Neural cell (in vitro differentiated cells): ENCODE measurements around the gene CPT2. TPM values are rescaled to one million over a fixed set of nuclear protein-coding genes. Genes with fewer than 3 reads are reported as not detected.

Experiments
- H2AFZ ChIP-seq: fragments of 200-600, 300-800 bp; sonication (generic), shearing (Covaris generic); 2 replicates; pipeline ENCODE4 v1.6.0; 2014; ENCODE audit warnings: low read depth, mild to moderate bottlenecking, antibody characterized with exemption, low read length, moderate library complexity
- H3F3A ChIP-seq: fragments of 200-600 bp; shearing (Covaris generic); 2 replicates; pipeline ENCODE4 v1.6.1; 2016; ENCODE audit warnings: mild to moderate bottlenecking, moderate library complexity, mixed read lengths, antibody characterized with exemption, low read length; ENCODE audit not compliant: insufficient read depth, poor library complexity, severe bottlenecking
- H3K27ac ChIP-seq: fragments of 200-600, 300-800 bp; sonication (generic), shearing (Covaris generic); 2 replicates; pipeline ENCODE4 v1.5.1; 2014; ENCODE audit warnings: mild to moderate bottlenecking, low read length, moderate library complexity
- H3K27me3 ChIP-seq: fragments of 300-800, 200-600 bp; sonication (generic), shearing (Covaris generic); 2 replicates; pipeline ENCODE4 v1.6.0; 2014; ENCODE audit warnings: mild to moderate bottlenecking, low read depth, low read length, moderate library complexity; ENCODE audit not compliant: insufficient read depth
- H3K36me3 ChIP-seq: fragments of 300-800, 200-600 bp; sonication (generic), shearing (Covaris generic); 2 replicates; pipeline ENCODE4 v1.5.1; 2014; ENCODE audit warnings: mild to moderate bottlenecking, antibody characterized with exemption, low read length, moderate library complexity; ENCODE audit not compliant: insufficient read depth
- H3K4me2 ChIP-seq: fragments of 300-800, 200-600 bp; sonication (generic), shearing (Covaris generic); 2 replicates; pipeline ENCODE4 v1.6.0; 2014; ENCODE audit warnings: mild to moderate bottlenecking, low read length
- H3K4me3 ChIP-seq: fragments of 300-800, 200-600 bp; sonication (generic), shearing (Covaris generic); 2 replicates; pipeline ENCODE4 v1.5.1; 2014; ENCODE audit warnings: mild to moderate bottlenecking, low read length, moderate library complexity
- H3K79me2 ChIP-seq: fragments of 200-600 bp; shearing (Covaris generic); replicated peaks from 2 replicates; pipeline ENCODE4 v1.6.0; 2014; ENCODE audit warnings: mild to moderate bottlenecking, low read length, moderate library complexity; ENCODE audit not compliant: insufficient read depth
- H3K9ac ChIP-seq: fragments of 300-800, 200-600 bp; sonication (generic), shearing (Covaris generic); 2 replicates; pipeline ENCODE4 v1.6.1; 2016; ENCODE audit warnings: mild to moderate bottlenecking, low read length, mixed read lengths
- H3K9me2 ChIP-seq: fragments of 200-600 bp; shearing (Covaris generic); 2 replicates; pipeline ENCODE4 v1.6.1; 2016; ENCODE audit warnings: mild to moderate bottlenecking, low read length, mixed read lengths; ENCODE audit not compliant: insufficient read depth
- H3K9me3 ChIP-seq: fragments of 200-600, 300-800 bp; sonication (generic), shearing (Covaris generic); 2 replicates; pipeline ENCODE4 v1.6.1; 2016; ENCODE audit warnings: mild to moderate bottlenecking, mixed run types, low read length, moderate library complexity, mixed read lengths
- H4K20me1 ChIP-seq: fragments of 200-600 bp; shearing (Covaris generic); 2 replicates; pipeline ENCODE4 v1.6.1; 2016; ENCODE audit warnings: mild to moderate bottlenecking, mixed run types; ENCODE audit not compliant: insufficient read depth
- EP300 ChIP-seq: fragments of 450-650 bp; conservative IDR thresholded peaks from 2 replicates; pipeline ENCODE4 v1.6.1; 2014; ENCODE audit warnings: antibody characterized with exemption, mild to moderate bottlenecking, moderate library complexity; ENCODE audit not compliant: poor library complexity, severe bottlenecking
- EZH2 ChIP-seq: fragments of 200-600, 300-800 bp; shearing (Covaris generic), sonication (generic); IDR thresholded peaks from 2 replicates; pipeline ENCODE4 v1.6.1; 2014; ENCODE audit warnings: antibody characterized with exemption, low read length, borderline replicate concordance, mild to moderate bottlenecking; ENCODE audit not compliant: insufficient read depth, poor library complexity, severe bottlenecking
- MXI1 ChIP-seq: fragments of 450-650 bp; conservative IDR thresholded peaks from 2 replicates; pipeline ENCODE4 v1.6.1; 2014; ENCODE audit warnings: antibody characterized with exemption, mild to moderate bottlenecking; ENCODE audit not compliant: poor library complexity, severe bottlenecking
- POLR2AphosphoS5 ChIP-seq: IDR thresholded peaks from 2 replicates; pipeline ENCODE4 v1.6.1; 2012
- RAD21 ChIP-seq: fragments of 450-650 bp; conservative IDR thresholded peaks from 2 replicates; pipeline ENCODE4 v1.6.1; 2014; ENCODE audit warnings: antibody characterized with exemption, mild to moderate bottlenecking, moderate library complexity
- SMC3 ChIP-seq: fragments of 450-650 bp; conservative IDR thresholded peaks from 2 replicates; pipeline ENCODE4 v1.6.1; 2014; ENCODE audit warnings: antibody characterized with exemption, mild to moderate bottlenecking, moderate library complexity; ENCODE audit not compliant: poor library complexity
- TAF1 ChIP-seq: IDR thresholded peaks from 2 replicates; pipeline ENCODE4 v1.6.1; 2012; ENCODE audit warnings: low read depth
- polyA plus RNA-seq: library from polyadenylated mRNA; depleted of rRNA; stranded (reverse); fragments of >200 nt; gene quantifications from 2 replicates; pipeline ENCODE4 v1.2.3, GENCODE V29; 2014
- TF ChIP-seq, protein P1 (sequence below): IDR thresholded peaks from 2 replicates; pipeline ENCODE4 v1.6.1; 2012; ENCODE audit warnings: borderline replicate concordance
- TF ChIP-seq, protein P2 (sequence below): fragments of 450-650 bp; IDR thresholded peaks from 2 replicates; pipeline ENCODE4 v1.5.1; 2014; ENCODE audit warnings: antibody characterized with exemption, mild to moderate bottlenecking, moderate library complexity; ENCODE audit not compliant: poor library complexity, severe bottlenecking

The CPT2 gene
- polyA plus RNA-seq, 1 donor from 2014 or later, result 5.3 TPM

DNA sequence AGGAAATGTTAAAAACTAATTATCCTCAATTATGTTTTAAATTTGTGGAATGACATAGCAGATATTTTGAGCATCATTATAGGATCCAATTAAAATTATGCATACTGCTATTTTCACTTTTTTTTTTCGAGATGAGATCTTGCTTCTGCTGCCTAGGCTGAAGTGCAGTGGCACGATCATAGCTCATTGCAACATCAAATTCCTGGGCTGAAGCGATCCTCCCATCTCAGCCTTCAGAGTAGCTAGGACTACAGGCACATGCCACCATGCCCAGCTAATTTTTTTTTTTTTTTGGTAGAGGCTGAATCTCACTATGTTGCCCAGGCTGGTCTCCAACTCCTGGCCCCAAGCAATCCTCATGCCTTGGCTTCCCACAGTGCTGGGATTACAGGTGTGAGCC is 42.9 kb upstream of the CPT2 start:
- Histone ChIP-seq H3K79me2 (no peaks in the 10 kb centered on the region), H2AFZ (no peak overlapping the region), H3F3A (no peaks in the 10 kb centered on the region), H3K27me3 (no peaks in the 10 kb centered on the region), H3K27ac (no peak overlapping the region), H3K36me3 (no peaks in the 10 kb centered on the region), H3K9me2 (no peaks in the 10 kb centered on the region), H3K4me3 (no peak overlapping the region), H3K4me2 (no peak overlapping the region), H3K9ac (no peak overlapping the region), H4K20me1 (no peaks in the 10 kb centered on the region), H3K9me3 (no peaks in the 10 kb centered on the region)
- no peak for TF ChIP-seq MXI1
- TF ChIP-seq POLR2AphosphoS5, result no peak
- no peak for TF ChIP-seq EP300
- TF ChIP-seq, protein P1, sequence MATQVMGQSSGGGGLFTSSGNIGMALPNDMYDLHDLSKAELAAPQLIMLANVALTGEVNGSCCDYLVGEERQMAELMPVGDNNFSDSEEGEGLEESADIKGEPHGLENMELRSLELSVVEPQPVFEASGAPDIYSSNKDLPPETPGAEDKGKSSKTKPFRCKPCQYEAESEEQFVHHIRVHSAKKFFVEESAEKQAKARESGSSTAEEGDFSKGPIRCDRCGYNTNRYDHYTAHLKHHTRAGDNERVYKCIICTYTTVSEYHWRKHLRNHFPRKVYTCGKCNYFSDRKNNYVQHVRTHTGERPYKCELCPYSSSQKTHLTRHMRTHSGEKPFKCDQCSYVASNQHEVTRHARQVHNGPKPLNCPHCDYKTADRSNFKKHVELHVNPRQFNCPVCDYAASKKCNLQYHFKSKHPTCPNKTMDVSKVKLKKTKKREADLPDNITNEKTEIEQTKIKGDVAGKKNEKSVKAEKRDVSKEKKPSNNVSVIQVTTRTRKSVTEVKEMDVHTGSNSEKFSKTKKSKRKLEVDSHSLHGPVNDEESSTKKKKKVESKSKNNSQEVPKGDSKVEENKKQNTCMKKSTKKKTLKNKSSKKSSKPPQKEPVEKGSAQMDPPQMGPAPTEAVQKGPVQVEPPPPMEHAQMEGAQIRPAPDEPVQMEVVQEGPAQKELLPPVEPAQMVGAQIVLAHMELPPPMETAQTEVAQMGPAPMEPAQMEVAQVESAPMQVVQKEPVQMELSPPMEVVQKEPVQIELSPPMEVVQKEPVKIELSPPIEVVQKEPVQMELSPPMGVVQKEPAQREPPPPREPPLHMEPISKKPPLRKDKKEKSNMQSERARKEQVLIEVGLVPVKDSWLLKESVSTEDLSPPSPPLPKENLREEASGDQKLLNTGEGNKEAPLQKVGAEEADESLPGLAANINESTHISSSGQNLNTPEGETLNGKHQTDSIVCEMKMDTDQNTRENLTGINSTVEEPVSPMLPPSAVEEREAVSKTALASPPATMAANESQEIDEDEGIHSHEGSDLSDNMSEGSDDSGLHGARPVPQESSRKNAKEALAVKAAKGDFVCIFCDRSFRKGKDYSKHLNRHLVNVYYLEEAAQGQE, result no peak
- TF ChIP-seq, protein P2, sequence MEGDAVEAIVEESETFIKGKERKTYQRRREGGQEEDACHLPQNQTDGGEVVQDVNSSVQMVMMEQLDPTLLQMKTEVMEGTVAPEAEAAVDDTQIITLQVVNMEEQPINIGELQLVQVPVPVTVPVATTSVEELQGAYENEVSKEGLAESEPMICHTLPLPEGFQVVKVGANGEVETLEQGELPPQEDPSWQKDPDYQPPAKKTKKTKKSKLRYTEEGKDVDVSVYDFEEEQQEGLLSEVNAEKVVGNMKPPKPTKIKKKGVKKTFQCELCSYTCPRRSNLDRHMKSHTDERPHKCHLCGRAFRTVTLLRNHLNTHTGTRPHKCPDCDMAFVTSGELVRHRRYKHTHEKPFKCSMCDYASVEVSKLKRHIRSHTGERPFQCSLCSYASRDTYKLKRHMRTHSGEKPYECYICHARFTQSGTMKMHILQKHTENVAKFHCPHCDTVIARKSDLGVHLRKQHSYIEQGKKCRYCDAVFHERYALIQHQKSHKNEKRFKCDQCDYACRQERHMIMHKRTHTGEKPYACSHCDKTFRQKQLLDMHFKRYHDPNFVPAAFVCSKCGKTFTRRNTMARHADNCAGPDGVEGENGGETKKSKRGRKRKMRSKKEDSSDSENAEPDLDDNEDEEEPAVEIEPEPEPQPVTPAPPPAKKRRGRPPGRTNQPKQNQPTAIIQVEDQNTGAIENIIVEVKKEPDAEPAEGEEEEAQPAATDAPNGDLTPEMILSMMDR, result no peak
- no peak for TF ChIP-seq SMC3
- TF ChIP-seq EZH2, result no peak
- no peak for TF ChIP-seq RAD21
- TF ChIP-seq TAF1, result no peak

DNA sequence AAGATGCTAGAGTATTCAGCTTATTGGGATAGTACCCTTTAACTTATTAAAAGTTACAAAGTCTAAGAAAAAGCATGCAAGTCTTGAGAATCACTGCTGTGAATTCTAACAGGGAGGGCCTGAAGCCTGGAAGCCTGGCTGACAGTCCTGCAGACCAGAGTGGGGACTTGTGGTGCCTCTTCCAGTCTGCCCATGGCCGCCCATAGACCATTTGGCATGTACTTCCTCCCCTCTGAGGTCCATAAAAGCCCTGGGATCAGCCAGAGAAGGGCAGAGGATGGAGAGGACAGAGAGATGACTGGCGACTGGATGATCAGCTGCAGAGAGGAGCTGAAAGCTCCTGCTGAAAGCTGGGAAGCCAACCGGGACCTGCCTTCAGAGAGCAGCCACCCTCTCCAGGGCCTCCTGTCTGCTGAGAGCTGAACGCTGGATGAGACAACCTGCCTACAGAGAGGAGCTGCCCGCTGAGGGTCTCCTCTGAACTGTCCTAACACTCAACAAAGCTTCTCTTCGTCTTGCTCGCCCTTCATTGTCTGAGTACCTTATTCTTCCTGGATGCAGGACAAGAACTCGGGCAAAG is 41.7 kb upstream of the CPT2 start:
- Histone ChIP-seq H3K4me3 (no peak overlapping the region), H3K79me2 (no peaks in the 10 kb centered on the region), H3K36me3 (no peaks in the 10 kb centered on the region), H2AFZ (no peak overlapping the region), H3K4me2 (no peak overlapping the region), H3K27me3 (no peaks in the 10 kb centered on the region), H3K9me3 (no peaks in the 10 kb centered on the region), H3K27ac (no peak overlapping the region), H3K9ac (no peak overlapping the region), H4K20me1 (no peaks in the 10 kb centered on the region), H3K9me2 (no peaks in the 10 kb centered on the region), H3F3A (no peaks in the 10 kb centered on the region)
- no peak for TF ChIP-seq EP300
- TF ChIP-seq RAD21, result no peak
- TF ChIP-seq TAF1, result no peak
- TF ChIP-seq MXI1, result no peak
- TF ChIP-seq, protein P1, result no peak
- TF ChIP-seq EZH2, result no peak
